Activated CD4-positive, alpha-beta T cell treated with anti-CD3 and anti-CD28 coated beads for 1 hour (primary cell): Measurements from ENCODE around the gene RSPH3.
"Not testable (repeated sequence)": the region's sequence is repeated elsewhere in the genome, so short reads cannot be mapped to it uniquely, and the experiment has no call there.

Source experiments
- DNase-seq: peaks from one replicate; pipeline ENCODE4 v3.0.0-alpha.2; 2020

Gene RSPH3

DNA sequence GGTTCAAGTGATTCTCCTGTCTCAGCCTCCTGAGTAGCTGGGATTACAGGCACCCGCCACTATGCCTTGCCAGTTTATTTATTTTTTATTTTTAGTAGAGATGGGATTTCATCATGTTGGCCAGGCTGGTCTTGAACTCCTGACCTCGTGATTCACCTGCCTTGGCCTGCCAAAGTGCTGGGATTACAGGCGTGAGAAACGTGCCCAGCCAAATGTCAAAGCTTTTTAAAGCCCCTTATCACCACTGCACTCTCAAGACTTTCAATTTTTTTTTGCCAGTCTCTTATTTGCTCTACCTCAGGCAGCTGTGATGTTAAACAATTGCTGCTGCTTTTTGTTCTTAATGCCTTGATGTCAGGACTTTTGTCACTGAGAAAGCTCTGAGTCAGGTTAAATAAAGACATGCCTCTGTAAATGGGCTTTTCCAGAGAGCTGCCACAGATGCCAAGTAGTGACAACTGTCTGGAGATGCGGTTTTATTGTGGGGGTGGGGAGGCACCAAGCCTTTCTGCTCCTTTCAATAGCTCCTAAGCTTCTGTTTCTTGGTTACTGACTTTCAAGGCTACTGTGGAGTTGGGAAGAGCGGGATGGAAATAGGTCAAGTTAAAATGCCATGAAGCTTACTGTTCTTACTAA, 29.2 kb downstream of the RSPH3 start:
- DNase-seq, result no peak

DNA sequence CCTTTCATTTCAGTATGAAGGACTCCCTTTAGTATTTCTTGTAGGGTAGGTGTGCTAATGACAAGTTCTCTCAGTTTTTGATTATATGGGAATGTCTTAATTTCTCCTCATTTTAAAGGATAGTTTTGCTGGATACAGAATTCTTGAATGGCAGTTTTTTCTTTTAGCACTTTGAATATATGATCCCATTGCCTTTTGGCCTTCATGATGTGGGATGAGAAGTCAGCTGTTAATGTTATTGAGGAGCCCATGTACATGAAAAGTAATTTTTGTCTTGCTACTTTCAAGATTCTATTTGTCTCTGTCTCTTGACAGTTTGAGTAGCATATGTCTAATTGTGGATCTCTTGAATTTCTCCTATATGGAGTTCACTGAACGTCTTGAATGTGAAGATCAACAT, 30.9 kb downstream of the RSPH3 start:
- no peak for DNase-seq

DNA sequence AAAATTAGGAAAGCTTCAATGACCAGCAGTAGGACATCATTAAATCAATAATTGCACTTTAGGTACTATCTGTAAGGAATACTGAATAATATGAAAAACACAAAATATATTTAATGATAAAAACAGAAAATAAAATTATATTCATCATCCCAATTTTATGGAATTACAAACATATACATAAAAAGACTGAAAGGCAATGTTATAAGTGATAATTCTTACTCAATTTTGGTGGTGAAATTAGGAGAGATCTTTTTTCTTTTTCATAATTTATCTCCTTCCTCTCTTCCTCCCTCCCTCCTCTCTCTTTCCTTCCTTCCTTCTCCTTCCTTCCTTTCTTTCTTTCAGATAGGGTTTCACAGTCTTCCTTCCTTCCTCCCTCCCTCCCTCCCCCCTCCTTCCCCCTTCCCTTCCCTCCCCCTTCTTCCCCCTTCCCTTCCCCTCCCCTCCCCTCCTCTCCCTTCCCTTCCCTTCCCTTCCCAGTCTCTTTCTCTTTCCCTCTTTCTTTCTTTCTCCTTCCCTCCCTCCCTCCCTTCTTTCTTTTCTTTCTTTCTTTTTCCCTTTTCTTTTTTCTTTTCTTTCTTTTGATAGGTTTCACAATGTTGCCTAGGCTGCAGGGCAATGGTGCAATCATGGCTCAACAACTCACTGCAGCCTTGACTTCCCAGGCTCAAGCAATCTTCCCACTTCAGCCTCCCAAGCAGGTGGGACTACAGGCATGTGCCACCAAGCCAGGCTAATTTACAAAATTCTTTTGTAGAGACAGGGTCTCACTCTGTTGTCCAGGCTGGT, 36.8 kb downstream of the RSPH3 start:
- DNase-seq, result no peak

DNA sequence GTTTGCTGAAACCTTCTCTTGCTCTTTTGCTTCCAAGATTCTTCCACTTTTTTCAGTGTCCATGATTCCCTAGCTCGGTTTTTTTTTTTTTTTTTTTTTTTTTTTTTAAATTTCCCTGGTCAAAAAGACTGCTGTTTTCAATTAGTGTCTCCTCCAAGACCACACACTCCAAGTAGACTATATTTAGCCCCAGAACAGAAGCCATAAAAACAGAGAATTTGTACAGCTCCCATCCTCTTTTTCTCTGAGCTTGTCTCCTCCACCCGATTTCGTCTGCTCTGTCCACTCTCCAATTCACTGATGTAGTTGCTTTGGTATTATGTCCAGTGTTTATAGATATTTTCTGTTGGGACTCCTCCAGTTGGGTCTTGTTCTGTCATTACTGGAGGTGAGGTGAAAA, 37.6 kb downstream of the RSPH3 start:
- no peak for DNase-seq

DNA sequence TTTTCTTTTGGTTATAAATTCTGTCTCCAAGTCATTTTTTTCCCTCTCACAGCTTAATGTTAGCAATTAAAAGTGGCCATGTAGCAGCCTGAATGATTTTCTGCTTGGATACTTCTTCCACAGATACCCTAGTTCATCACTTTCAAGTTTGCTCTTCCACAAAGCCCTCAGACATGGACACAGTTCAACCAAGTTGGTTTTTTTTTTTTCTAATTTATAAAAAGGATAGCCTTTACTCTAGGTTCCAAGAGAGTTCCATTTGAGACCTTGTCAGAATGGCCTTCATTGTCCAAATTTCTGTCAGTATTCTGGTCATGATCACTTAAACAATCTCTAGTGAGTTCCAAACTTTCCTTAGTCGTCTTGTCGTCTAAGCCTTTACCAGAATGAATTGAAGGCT, 40.0 kb downstream of the RSPH3 start:
- DNase-seq, result no peak

DNA sequence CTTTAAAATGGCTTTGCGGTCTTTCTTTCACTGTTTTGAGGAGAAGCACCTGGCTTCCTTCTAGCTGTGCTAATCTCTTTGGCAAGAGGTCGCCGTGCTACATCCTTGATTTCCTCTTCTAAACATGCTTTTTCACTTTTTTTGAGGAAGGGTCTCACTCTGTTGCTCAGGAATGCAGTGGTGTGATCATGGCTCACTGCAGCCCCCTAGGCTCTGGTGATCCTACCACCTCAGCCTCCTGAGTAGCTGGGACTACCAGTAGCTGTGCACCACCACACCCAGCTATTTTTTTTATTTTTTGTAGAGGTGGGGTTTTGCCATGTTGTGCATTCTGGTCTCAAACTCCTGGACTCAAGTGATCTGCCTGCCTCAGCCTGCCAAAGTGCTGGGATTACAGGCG, 40.5 kb downstream of the RSPH3 start:
- no peak for DNase-seq

DNA sequence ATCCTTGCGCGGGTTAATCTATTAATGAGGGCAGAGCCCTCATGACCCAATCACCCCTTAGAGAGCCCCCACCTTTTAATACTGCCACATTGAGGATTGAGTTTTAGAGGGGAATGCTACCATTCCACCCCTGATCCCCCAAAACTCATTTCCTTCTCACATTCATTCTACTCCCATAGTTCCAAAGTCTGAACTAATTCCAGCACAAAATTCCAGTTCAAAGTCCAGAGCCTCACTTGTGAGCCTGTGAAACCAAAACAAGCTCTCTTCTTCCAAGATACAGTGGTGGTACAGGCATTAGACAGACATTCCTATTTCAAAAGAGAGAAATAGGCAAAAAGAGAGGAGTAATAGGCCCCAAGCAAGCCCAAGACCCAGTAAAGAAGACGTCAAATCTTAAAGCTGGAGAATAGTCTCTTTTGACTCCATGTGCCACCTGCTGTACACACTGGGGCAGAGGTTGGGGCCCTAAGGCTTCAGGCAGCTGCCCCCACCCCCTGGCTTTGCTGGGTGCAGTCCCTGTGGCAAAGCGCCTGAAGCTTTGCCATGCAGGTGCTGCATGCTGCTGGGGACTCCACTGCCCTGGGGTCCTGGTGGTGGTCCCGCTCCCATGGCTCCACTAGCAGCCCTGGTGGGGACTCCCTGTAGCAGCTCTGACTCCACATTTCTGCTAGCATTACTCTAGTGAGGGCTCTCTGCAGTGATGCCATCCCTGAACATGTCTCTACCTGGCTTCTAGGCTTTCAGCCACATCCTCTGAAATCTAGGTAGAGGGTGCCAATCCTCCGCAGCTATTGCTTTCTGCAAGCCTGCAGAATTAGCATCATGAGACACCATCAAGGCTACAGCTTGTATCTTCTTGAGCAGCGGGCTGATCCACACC, 41.3 kb downstream of the RSPH3 start:
- no peak for DNase-seq

DNA sequence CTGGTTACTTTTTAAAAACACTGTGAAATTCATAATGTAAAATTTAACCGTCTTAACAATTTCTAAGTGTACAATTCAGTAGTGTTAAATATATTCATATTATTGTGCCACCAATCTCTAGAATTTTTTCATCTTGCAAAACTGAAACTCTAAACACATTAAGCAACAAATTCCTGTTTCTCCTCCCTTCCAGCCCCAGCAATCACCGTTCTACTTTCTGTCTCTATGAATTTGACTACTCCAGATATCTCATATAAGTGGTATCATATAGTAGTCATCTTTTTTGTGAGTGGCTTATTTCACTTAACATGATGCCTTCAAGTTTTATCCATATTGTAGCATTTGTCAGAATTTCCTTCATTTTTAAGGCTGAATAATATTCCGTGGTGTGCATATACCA, 44.7 kb downstream of the RSPH3 start:
- DNase-seq, result no peak

DNA sequence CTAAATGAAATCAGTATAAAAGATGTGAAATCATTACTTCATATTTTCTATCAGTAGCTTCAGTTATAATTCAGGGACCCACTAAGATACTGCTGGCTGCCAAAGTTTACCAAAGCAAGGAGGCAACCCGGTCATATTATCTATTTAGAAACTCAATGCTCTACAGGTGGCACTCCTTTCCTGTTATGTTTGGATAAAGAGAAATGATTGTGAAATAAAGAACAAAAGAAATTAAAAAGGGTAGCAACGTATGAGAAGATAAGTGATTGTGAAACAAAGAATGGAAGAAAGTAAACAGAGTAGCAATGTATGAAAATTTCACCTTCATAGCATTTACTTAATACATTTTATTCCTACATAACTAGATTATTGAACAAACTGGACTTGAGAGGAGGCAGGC, 45.2 kb downstream of the RSPH3 start:
- no peak for DNase-seq

DNA sequence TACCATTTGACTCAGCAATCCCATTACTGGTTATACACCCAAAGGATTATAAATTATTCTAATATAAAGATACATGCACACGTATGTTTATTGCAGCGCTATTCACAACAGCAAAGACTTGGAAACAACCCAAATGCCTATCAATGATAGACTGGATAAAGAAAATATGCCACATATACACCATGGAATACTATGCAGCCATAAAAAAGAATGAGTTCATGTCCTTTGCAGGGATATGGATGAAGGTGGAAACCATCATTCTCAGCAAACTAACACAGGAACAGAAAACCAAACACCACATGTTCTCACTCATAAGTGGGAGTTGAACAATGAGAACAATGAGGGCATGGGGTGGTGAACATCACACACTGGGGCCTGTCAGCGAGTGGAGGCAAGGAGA, 48.0 kb downstream of the RSPH3 start:
- DNase-seq, result not testable (repeated sequence)

DNA sequence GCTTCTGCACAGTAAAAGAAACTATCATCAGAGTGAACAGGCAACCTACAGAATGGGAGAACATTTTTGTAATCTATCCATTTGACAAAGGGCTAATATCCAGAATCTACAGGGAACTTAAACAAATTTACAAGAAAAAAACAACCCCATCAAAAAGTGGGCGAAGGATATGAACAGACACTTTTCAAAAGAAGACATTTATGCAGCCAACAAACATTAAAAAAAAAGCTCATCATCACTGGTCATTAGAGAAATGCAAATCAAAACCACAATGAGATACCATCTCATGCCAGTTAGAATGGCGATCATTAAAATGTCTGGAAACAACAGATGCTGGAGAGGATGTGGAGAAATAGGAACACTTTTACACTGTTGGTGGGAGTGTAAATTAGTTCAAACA, 48.4 kb downstream of the RSPH3 start:
- DNase-seq, result not testable (repeated sequence)

DNA sequence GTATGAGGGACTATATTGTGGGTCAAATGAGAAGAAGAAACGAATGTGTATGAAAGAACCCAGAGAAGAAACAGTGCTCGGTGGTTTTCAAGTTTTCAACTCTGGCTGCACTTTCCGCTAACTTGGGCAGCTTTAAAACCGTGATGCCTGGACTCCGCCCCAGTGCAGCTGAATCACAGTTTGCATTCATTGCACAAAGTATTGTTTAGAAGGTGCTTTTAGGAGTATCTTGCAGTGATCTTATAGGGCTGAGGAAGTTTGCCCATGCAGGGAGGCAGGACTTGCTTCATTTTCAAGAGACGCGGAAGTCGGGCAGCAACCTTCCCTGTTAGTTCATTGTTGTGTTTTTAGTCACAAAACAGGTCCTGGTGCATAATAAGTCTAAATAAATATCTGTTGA, 52.7 kb downstream of the RSPH3 start:
- DNase-seq, result no peak

DNA sequence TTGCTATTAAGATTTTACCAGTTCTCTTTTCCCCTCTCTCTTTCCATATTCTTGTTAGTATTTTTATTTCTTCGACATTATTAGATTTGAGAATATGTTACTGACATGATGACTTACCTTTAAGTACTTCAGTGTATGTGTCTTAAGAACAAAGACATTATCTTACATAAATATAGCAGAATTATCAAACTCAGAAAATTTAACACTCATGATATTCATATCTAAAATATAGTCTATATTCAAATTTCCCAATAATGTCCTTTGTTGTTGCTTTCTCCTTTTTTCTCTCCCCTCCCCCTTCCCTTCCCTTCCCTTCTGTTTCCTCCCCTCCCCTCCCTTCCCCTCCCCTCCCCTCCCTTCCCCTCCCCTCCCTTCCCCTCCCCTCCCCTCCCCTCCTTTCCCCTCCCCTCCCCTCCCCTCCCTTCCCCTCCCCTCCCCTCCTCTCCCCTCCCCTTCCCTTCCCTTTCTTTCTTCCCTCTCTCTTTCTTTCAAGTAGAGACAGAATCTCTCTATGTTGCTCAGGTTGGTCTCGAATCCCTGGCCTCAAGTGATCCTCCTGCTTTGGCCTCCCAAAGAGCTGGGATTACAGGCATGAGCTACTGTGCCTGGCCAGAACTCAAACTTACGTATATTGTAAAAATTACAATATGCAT, 56.5 kb downstream of the RSPH3 start:
- DNase-seq, result no peak

DNA sequence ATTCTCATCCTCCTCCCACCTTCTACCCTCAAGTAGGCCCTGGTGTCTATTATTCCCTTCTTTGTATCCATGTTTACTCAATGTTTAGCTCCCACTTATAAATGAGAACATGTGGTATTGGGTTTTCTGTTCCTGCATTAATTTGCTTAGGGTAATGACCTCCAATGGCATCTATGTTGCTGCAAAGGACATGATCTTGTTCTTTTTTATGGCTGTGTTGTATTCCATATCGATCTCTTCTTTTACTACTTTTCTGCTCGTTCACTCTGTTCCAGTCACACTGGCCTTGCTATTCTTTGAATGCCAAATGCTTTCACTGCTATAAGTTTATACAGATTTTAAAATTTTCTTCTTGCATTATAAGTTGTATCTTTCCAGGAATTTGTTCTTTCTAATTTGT, 57.7 kb downstream of the RSPH3 start:
- DNase-seq, result no peak

DNA sequence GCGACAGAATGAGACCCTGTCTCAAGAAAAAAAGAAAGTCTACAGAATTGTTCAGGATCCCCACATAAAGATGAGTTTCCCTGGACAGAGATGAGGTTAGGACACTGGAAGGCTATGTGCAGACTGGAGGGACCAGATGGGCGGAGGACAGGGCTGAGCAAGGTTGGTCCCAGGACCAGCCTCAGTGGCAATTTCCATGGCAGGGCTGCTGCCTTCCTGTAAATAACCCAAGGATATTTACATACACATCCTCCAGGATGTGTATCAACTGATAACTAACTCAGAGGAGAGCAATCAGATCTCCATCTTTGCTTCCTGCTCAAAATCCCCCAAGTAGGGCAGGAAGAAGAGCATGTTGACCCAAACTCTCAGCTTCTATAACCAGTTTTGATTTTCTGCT, 58.8 kb downstream of the RSPH3 start:
- DNase-seq, result no peak

DNA sequence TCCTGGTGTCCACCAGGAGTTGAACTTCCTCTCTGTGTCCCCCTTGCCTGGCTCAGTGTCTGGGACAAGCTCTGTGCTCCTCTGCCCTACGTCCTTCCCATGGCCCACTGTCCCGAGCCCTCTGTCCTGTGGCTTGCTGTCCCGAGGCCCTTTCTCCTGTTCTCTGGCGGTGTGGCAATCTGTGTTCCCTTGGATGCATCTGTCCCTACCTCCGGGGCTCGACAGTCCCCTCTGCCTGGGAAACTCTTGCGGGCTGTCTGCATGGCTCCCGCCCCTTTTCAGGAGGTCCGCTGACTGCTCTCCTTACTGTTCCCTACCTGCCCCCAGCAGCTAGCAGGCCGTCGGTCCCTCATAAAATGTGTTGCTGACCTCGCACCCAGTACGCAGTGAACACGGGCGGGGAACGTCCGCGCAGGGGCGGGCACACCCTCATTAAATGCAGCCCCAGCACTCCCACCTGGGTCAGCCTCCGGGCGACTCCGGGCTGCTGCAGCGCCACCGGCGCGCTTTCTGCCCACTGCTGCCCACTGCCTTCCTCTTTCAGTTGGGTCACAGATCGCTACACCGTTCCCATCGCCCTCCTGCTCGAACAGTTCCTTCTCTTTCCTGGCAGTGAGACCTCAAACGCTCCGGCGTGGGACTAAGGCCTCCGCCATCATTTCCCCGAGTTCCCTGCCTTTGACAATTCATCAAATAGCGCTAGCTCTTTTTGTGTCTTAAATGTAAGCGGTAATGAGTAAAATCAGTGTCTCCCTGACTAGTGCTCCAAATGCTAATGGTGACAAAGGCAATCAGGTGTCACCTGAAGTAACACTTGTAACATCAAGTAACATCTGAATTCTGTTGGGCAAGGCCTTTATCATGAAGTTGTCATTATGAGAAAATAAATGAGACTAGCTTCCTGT, 60.5 kb downstream of the RSPH3 start:
- no peak for DNase-seq

DNA sequence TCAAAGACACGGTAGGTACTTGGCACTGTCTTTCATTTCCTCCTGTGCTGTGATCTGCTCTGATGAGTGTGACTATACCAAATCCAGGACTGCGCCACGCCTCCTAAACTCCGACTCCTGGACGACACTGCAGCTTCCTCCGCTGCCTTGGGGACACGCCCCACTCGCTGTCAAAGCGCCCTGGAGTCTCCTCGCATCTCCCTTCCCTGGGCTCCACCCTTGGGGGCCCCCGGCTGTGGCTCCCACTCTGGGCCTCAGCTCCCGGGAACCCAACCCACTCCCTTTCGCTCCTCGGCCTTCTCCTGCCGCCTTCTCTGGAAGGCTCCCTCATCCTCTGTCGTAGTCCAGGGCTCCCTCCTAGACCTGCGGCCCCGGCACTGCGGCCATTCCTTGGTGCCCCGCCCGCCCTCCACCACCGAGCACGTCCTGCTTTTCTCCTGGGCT, 61.2 kb downstream of the RSPH3 start:
- DNase-seq, result no peak

DNA sequence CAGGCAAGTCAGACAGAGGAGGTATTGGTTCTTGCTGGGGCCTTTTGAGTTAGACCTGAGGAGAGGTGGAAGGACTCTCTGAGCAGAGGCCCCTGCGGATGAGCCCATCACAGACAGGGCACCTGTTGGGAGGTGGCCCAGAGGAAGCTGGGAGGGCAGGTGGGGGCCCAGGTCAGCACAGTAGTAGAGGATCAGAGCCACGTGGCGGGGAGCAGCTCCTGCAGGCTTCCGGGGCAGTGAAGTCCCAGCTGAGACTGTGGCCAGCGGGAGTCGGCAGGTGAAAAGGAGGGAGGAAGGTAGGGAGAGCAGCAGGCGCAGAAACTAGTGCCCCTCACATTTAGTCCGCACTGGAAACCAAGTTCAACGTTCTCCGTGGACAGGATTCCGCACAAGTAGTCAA, 61.8 kb downstream of the RSPH3 start:
- no peak for DNase-seq

DNA sequence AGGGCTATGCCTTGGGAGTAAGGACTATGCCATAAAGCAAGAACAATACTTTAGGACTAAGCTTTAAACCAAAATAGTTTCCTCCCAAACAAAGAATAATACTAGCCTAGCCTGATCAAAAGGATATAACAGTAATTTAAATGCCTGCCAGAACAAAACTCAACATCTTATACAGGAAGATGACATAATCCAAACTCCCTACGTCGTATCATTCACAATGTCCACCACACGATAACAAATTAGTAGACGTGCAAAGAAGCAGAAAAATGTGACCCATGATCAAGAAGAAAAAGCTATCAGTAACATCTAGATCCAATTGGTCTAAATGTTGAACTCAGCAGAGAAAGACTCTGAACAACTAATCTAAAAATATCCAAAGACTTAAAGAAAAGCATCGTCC, 65.8 kb downstream of the RSPH3 start:
- DNase-seq, result no peak

DNA sequence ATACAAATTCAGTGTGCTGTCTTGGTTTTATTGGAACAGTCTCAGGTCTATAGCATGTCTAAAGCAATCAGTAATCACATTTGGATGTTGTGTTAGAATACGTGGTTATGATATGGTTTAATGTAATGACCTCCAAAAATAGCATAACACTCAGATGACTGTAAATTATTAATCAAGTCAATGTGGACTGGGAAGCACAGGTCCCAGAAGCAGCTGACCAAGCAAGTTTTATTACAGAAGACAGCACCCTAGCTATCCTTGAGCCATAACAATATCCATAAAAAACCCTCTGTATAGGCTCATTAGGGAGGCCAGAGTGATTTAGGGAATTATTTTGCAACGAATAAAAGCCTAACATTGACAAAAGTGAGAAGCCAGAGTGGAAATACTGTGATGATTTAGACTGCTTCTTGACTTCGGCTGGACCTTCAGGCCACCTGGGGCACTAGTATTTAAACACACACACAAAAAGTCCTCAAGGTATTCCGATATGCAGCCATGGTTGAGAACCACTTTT, 66.9 kb downstream of the RSPH3 start:
- DNase-seq, result no peak

DNA sequence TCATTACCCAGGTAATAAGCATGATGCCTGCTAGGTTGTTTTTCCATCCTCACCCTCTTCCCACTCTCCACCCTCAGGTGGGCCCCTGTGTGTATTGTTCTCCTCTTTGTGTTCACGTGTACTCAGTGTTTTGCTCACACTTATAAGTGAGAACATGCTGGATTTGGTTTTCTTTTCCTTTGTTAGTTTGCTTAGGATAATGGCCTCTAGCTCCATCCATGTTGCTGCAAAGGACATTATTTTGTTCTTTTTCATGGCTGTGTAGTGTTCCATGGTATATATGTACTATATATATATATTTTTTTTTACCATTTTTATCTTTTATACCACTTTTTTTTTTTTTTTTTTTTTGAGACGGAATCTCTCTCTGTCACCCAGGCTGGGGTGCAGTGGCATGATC, 71.9 kb downstream of the RSPH3 start:
- DNase-seq, result no peak

DNA sequence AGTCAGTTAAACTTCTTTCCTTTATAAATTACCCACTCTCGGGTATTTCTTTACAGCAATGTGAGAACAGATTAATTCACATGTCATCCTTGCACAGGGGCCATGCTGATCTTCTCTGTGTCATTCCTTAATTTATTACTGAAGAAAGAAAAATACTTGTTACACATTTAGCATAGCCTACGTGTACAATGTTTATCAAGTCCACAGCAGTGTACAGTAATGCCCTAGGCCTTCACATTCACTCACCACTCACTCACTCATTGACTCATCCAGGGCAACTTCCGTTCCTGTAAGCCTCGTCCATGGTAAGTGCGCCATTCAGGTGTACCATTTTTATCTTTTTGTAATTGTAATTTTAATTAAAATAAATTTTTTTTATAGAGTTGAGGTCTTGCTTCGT, 73.6 kb downstream of the RSPH3 start:
- DNase-seq, result no peak
